Loucy (cell line): Measurements from ENCODE around the gene SSH2.

ENCODE experiments used
- CTCF ChIP-seq: fragments of 200-600 bp; sonication (generic); conservative IDR thresholded peaks from 2 replicates; pipeline ENCODE4 v1.5.1; 2014; ENCODE audit warnings: mild to moderate bottlenecking, antibody characterized with exemption, low read length
- EZH2phosphoT487 ChIP-seq: fragments of 200-600 bp; IDR thresholded peaks from 2 replicates; pipeline ENCODE4 v1.6.1; 2018; ENCODE audit warnings: antibody characterized with exemption, mild to moderate bottlenecking, moderate library complexity, borderline replicate concordance

- TF ChIP-seq CTCF (no peak), EZH2phosphoT487 (no peak)
Observed at GRCh38 chr17:29596811-29597210, 333.2 kb downstream of the SSH2 start.
